ENCODE results near the gene DSC1. TPM values are rescaled to one million over a fixed set of nuclear protein-coding genes. Genes with fewer than 3 reads are reported as not detected.

Gene DSC1
- total RNA-seq, 2 experiments from 2014 or later: 1.6 to 1.7 TPM

GRCh38 chr18:31104444-31104843 lies 58.2 kb downstream of the DSC1 start:
- Histone ChIP-seq H3K27me3 (ENCODE audit: control insufficient read depth in 1 of 2, insufficient read depth in 2 of 2, low read length in 2 of 2) (peaks cover 6 to 16% of the 10 kb centered on the region in 2 experiments), H3K4me1 (ENCODE audit: insufficient read depth, low read length) (no peaks in the 10 kb centered on the region), H3K27ac (ENCODE audit: low read depth in 1 of 2, low read length in 2 of 2) (no peak overlapping the region), H3K9me3 (ENCODE audit: control insufficient read depth in 1 of 2, insufficient read depth in 1 of 2, low read length in 2 of 2) (peaks cover 0 to 35% of the 10 kb centered on the region in 2 experiments), H3K4me3 (ENCODE audit: low read length) (no peak overlapping the region), H3K36me3 (ENCODE audit: insufficient read depth, low read length) (no peaks in the 10 kb centered on the region)
- TF ChIP-seq CTCF (IDR thresholded peaks at IDR 0.05): no peak
- Mint-ChIP-seq H3K4me3 (no peak overlapping the region), H3K27me3 (peaks cover 36% of the 10 kb centered on the region), H3K36me3 (ENCODE audit: low read depth) (no peaks in the 10 kb centered on the region), H3K27ac (no peak overlapping the region), H3K4me1 (ENCODE audit: low read depth) (no peaks in the 10 kb centered on the region), H3K9me3 (peaks cover 1% of the 10 kb centered on the region)
- intact Hi-C loops (cut with DNase I, micrococcal nuclease): no loop called here
- CTCF ChIA-PET: no interaction called here
- ATAC-seq (ENCODE audit: poor library complexity) (no peak), DNase-seq (no peak)
- POLR2A ChIA-PET: no interaction called here

DNA sequence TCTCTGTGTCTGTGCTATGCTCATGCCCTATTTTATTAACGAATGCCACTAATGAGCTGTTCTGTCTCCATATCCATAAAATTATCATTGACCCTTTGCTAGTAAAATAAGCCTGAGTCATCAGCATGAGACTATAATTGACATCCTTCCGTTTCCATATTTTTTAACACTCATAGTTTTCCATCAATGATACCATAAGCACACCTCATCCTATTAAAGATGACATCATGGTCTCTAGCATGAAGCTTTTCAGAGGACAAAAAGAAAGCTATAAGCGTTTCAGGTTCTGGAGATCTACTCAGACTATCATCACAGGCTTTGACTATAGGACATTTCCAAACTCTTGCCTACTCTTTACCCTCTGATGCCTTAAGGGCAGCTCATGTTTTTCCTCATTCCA lies 59.2 kb downstream of the DSC1 start:
- intact Hi-C loops (cut with DNase I, micrococcal nuclease): no loop called here
- peaks cover 45% of the 10 kb centered on the region for H3K27me3 Mint-ChIP-seq
- POLR2A ChIA-PET: no interaction called here
- H3K27ac ChIP-seq (ENCODE audit: low read depth in 1 of 2, low read length in 2 of 2): no peak overlapping the region
- no peak overlapping the region for H3K27ac Mint-ChIP-seq
- peaks cover 8% of the 10 kb centered on the region for H3K9me3 Mint-ChIP-seq
- H3K36me3 ChIP-seq (ENCODE audit: insufficient read depth, low read length): no peaks in the 10 kb centered on the region
- no peak for DNase-seq
- no peaks in the 10 kb centered on the region for H3K4me1 ChIP-seq (ENCODE audit: insufficient read depth, low read length)
- no peak overlapping the region for H3K4me3 ChIP-seq (ENCODE audit: low read length)
- peaks cover 0 to 35% of the 10 kb centered on the region in 2 experiments for H3K9me3 ChIP-seq (ENCODE audit: control insufficient read depth in 1 of 2, insufficient read depth in 1 of 2, low read length in 2 of 2)
- no peak for ATAC-seq (ENCODE audit: poor library complexity)
- no peaks in the 10 kb centered on the region for H3K36me3 Mint-ChIP-seq (ENCODE audit: low read depth)
- peaks cover 6 to 16% of the 10 kb centered on the region in 2 experiments for H3K27me3 ChIP-seq (ENCODE audit: control insufficient read depth in 1 of 2, insufficient read depth in 2 of 2, low read length in 2 of 2)
- TF ChIP-seq CTCF (IDR thresholded peaks at IDR 0.05): no peak
- no peaks in the 10 kb centered on the region for H3K4me1 Mint-ChIP-seq (ENCODE audit: low read depth)
- H3K4me3 Mint-ChIP-seq: no peak overlapping the region
- CTCF ChIA-PET: no interaction called here

GRCh38 chr18:31102941-31103340 lies 59.7 kb downstream of the DSC1 start:
- H3K27me3 ChIP-seq (ENCODE audit: control insufficient read depth in 1 of 2, insufficient read depth in 2 of 2, low read length in 2 of 2): peaks cover 6 to 16% of the 10 kb centered on the region in 2 experiments
- H3K27ac ChIP-seq (ENCODE audit: low read depth in 1 of 2, low read length in 2 of 2): no peak overlapping the region
- H3K36me3 ChIP-seq (ENCODE audit: insufficient read depth, low read length): no peaks in the 10 kb centered on the region
- Mint-ChIP-seq H3K27me3 (peaks cover 45% of the 10 kb centered on the region), H3K9me3 (peaks cover 8% of the 10 kb centered on the region), H3K4me1 (ENCODE audit: low read depth) (no peaks in the 10 kb centered on the region), H3K36me3 (ENCODE audit: low read depth) (no peaks in the 10 kb centered on the region), H3K27ac (no peak overlapping the region), H3K4me3 (no peak overlapping the region)
- intact Hi-C loops (cut with DNase I, micrococcal nuclease): no loop called here
- DNase-seq: no peak
- peaks cover 0 to 35% of the 10 kb centered on the region in 2 experiments for H3K9me3 ChIP-seq (ENCODE audit: control insufficient read depth in 1 of 2, insufficient read depth in 1 of 2, low read length in 2 of 2)
- H3K4me1 ChIP-seq (ENCODE audit: insufficient read depth, low read length): no peaks in the 10 kb centered on the region
- no peak for ATAC-seq (ENCODE audit: poor library complexity)
- ChIA-PET CTCF (no interaction called here), POLR2A (no interaction called here)
- H3K4me3 ChIP-seq (ENCODE audit: low read length): no peak overlapping the region
- TF ChIP-seq CTCF (IDR thresholded peaks at IDR 0.05): no peak

Measured in CD4-positive, alpha-beta T cell (primary cell).